Common myeloid progenitor, CD34-positive (primary cell): ENCODE measurements around the gene BUD13.

Experiments
- CTCF ChIA-PET: fragments of 350-600 bp; sonication (Branson Sonifier 250); formaldehyde crosslinking; loops from one replicate; lab custom pipeline; 2021; ENCODE audit warnings: antibody characterized with exemption; lab: Charles Lee
- POLR2A ChIA-PET: fragments of 350-600 bp; sonication (Branson Sonifier 250); formaldehyde crosslinking; loops from one replicate; lab custom pipeline; 2021; ENCODE audit warnings: antibody characterized with exemption; lab: Charles Lee
- DNase-seq, 3 donors: peaks; one replicate each; pipeline versions ENCODE4 v3.0.0 to v3.0.0-alpha.2; 2013
- H3K27ac ChIP-seq, 2 experiments: 1 replicate in 1 of 2; 2 replicates in 1 of 2; pipeline ENCODE4 v1.7.0; 2013; ENCODE audit warnings: inconsistent platforms in 2 of 2, low read length in 2 of 2, mild to moderate bottlenecking in 2 of 2, low read depth in 1 of 2, moderate library complexity in 1 of 2; ENCODE audit not compliant: severe bottlenecking in 2 of 2, insufficient read depth in 1 of 2, poor library complexity in 1 of 2
- H3K27me3 ChIP-seq, 5 experiments: replicated peaks in 2 of 5; 1 replicate in 3 of 5; 2 replicates in 2 of 5; pipeline versions ENCODE4 v1.6.1 to v1.7.0; 2013; ENCODE audit warnings: low read length in 4 of 5, mild to moderate bottlenecking in 2 of 5, moderate library complexity in 2 of 5, inconsistent platforms in 1 of 5; ENCODE audit not compliant: insufficient read depth in 5 of 5, control insufficient read depth in 4 of 5
- H3K36me3 ChIP-seq, 4 experiments: 1 replicate in 2 of 4; 2 replicates in 2 of 4; pipeline versions ENCODE4 v1.6.1 to v1.7.0; 2013; ENCODE audit warnings: low read length in 3 of 4, control low read depth in 1 of 4, mild to moderate bottlenecking in 1 of 4; ENCODE audit not compliant: control insufficient read depth in 4 of 4, insufficient read depth in 4 of 4
- H3K4me1 ChIP-seq, 4 experiments: 1 replicate in 3 of 4; 2 replicates in 1 of 4; pipeline versions ENCODE4 v1.6.1 to v1.7.1; 2013; ENCODE audit warnings: low read length in 3 of 4, mild to moderate bottlenecking in 3 of 4, control low read depth in 1 of 4, inconsistent platforms in 1 of 4, moderate library complexity in 1 of 4; ENCODE audit not compliant: control insufficient read depth in 4 of 4, insufficient read depth in 4 of 4; ENCODE audit errors: control extremely low read depth in 1 of 4
- H3K4me3 ChIP-seq, 7 experiments: 1 replicate in 4 of 7; 2 replicates in 3 of 7; pipeline versions ENCODE4 v1.5.1 to v1.7.0; 2013; ENCODE audit warnings: mild to moderate bottlenecking in 7 of 7, low read length in 6 of 7, moderate library complexity in 6 of 7, inconsistent platforms in 2 of 7, low read depth in 2 of 7, control low read depth in 1 of 7; ENCODE audit not compliant: insufficient read depth in 4 of 7, control insufficient read depth in 1 of 7; ENCODE audit errors: extremely low read depth in 1 of 7
- H3K9me3 ChIP-seq, 5 experiments: 1 replicate in 4 of 5; 2 replicates in 1 of 5; pipeline versions ENCODE4 v1.6.1 to v1.7.1; 2013; ENCODE audit warnings: low read length in 4 of 5, mild to moderate bottlenecking in 2 of 5, inconsistent platforms in 1 of 5, low read depth in 1 of 5, moderate library complexity in 1 of 5; ENCODE audit not compliant: control insufficient read depth in 4 of 5, insufficient read depth in 2 of 5; ENCODE audit errors: control extremely low read depth in 1 of 5
- WGBS: methylation state at CpG from one replicate; pipeline ENCODE4 v1.1.5; 2013; ENCODE audit not compliant: insufficient coverage; 5-methylcytosine and 5-hydroxymethylcytosine counted together

Gene BUD13

GRCh38 chr11:116813170-116813569, 40.4 kb upstream of the BUD13 start:
- H3K27ac ChIP-seq, result no peak overlapping the region
- ChIA-PET POLR2A (interaction anchor here (0.6 kb wide), 1 partner anchor 368 kb away, joined by 3 read pairs; no protein-coding TSS in a partner anchor), CTCF (interaction anchor here (0.9 to 2.0 kb wide), 9 partner anchors 10 to 331 kb away, joined by 3 to 14 read pairs (median 4); partner anchors contain the start of genes APOA1, APOA4, APOA5 and PAFAH1B2)
- H3K4me3 ChIP-seq, result no peak overlapping the region
- H3K4me1 ChIP-seq, result no peaks in the 10 kb centered on the region
- DNase-seq, result no peak
- peaks cover 0 to 2% (median 0%) of the 10 kb centered on the region in 5 experiments for H3K27me3 ChIP-seq
- H3K9me3 ChIP-seq, result no peaks in the 10 kb centered on the region
- WGBS, result 91% methylated on average over 1 of the region's 1 CpG
- no peaks in the 10 kb centered on the region for H3K36me3 ChIP-seq

GRCh38 chr11:116812109-116812508, 39.3 kb upstream of the BUD13 start:
- Histone ChIP-seq H3K9me3 (no peaks in the 10 kb centered on the region), H3K4me3 (no peak overlapping the region), H3K27ac (no peak overlapping the region), H3K36me3 (no peaks in the 10 kb centered on the region), H3K4me1 (no peaks in the 10 kb centered on the region), H3K27me3 (peaks cover 0 to 2% (median 0%) of the 10 kb centered on the region in 5 experiments)
- no CpG with 5 or more reads among the region's 4 CpGs for WGBS
- POLR2A ChIA-PET, result no interaction called here
- CTCF ChIA-PET, result interaction anchor here (1.3 to 2.0 kb wide), 2 partner anchors 11 to 22 kb away, joined by 6 to 14 read pairs; partner anchors contain the start of genes APOA4 and APOA5
- DNase-seq, result no peak

- Histone ChIP-seq H3K4me1 (no peaks in the 10 kb centered on the region), H3K4me3 (no peak overlapping the region), H3K27me3 (peaks cover 0 to 2% (median 0%) of the 10 kb centered on the region in 5 experiments), H3K9me3 (no peaks in the 10 kb centered on the region), H3K27ac (no peak overlapping the region), H3K36me3 (no peaks in the 10 kb centered on the region)
- DNase-seq, result no peak
- POLR2A ChIA-PET, result interaction anchor here (1.2 kb wide), 1 partner anchor 39 kb away, joined by 3 read pairs; no protein-coding TSS in a partner anchor
- 100% methylated on average over 2 of the region's 3 CpGs for WGBS
- CTCF ChIA-PET, result no interaction called here
Observed at GRCh38 chr11:116811194-116811593, 38.4 kb upstream of the BUD13 start.

DNA sequence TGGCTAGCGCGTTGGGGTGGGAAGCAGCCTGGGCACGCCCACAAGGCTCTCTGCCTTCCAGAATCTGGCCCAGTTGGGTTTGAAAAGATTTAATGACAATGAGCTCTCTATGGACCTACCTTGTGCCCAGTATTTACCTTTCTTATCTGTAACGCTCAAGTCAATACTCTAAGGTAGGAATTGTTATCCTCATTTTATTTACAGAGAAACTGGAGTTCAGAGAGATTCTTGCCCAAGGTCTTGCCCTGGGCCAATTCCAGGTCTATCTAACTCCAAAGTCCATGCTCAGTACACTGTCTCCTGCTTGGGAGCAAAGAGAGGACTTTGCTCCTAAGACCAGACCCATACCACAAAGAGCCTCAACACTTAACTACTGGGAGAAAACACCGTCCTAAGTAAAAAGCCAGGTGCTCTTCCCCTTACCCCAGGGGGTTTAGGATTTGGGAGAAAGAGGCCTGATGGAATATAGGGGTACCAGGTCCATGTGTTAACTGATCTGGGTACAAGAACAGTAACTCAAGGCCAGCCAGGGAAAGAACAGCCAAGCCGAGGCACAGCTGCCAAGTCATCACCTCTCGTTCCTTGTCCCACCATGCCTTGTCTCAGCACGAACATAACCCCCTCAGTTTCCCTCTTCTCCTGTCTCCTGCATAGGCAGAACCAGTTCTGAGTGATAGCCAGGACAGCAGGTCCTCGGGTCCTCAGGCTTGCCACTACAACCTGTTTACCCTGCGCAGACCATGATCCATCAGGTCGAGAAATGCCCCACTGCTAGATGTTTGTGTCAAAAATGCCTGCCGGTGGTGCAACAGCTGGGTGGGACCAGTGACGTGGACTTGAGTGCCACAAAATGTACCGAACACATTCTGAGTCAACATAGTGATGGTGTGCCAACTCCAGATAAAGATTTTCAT, 35.7 kb upstream of the BUD13 start:
- ChIA-PET POLR2A (no interaction called here), CTCF (no interaction called here)
- H3K36me3 ChIP-seq, result no peaks in the 10 kb centered on the region
- no peaks in the 10 kb centered on the region for H3K9me3 ChIP-seq
- H3K4me3 ChIP-seq, result no peak overlapping the region
- peaks cover 0 to 2% (median 0%) of the 10 kb centered on the region in 5 experiments for H3K27me3 ChIP-seq
- no peak overlapping the region for H3K27ac ChIP-seq
- 92% methylated on average over 9 of the region's 14 CpGs for WGBS
- H3K4me1 ChIP-seq, result no peaks in the 10 kb centered on the region
- no peak for DNase-seq

GRCh38 chr11:116807601-116808261, 34.9 kb upstream of the BUD13 start:
- Histone ChIP-seq H3K4me1 (no peaks in the 10 kb centered on the region), H3K9me3 (no peaks in the 10 kb centered on the region), H3K27ac (no peak overlapping the region), H3K4me3 (no peak overlapping the region), H3K36me3 (no peaks in the 10 kb centered on the region), H3K27me3 (peaks cover 0 to 2% (median 0%) of the 10 kb centered on the region in 5 experiments)
- 100% methylated on average over 3 of the region's 6 CpGs for WGBS
- POLR2A ChIA-PET, result interaction anchor here (0.6 kb wide), 1 partner anchor 12 kb away, joined by 6 read pairs; no protein-coding TSS in a partner anchor
- no peak for DNase-seq
- CTCF ChIA-PET, result interaction anchor here (1.1 kb wide), 1 partner anchor 28 kb away, joined by 4 read pairs; no protein-coding TSS in a partner anchor

DNA sequence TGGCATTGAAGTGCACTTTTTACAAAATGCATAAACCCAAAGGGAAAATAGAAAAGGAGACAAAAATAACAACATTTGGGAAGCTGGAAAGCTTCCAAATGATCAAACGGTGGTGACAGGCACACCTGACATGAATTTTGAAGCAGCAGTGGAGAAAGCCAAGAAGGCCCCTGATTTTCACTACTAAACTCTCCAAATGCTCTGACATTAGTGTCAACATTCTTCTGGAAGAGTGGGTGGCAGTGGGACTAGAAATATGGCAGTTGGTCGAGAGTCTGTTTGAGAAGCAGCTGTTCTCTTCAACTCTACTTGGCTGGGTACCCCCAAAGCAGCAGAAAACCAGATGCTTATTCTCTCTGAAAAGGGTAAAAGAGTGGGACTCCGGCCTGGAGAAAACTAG, 31.2 kb upstream of the BUD13 start:
- H3K36me3 ChIP-seq, result no peaks in the 10 kb centered on the region
- DNase-seq, result no peak
- ChIA-PET POLR2A (no interaction called here), CTCF (interaction anchor here (1.2 kb wide), 1 partner anchor 10 kb away, joined by 3 read pairs; no protein-coding TSS in a partner anchor)
- peaks cover 0 to 2% (median 0%) of the 10 kb centered on the region in 5 experiments for H3K27me3 ChIP-seq
- 75% methylated on average over 3 of the region's 3 CpGs for WGBS
- no peaks in the 10 kb centered on the region for H3K4me1 ChIP-seq
- no peak overlapping the region for H3K4me3 ChIP-seq
- no peak overlapping the region for H3K27ac ChIP-seq
- H3K9me3 ChIP-seq, result no peaks in the 10 kb centered on the region
